NCI-H524 (cell line): ENCODE measurements around the gene SNX25.
"Not testable (repeated sequence)": the region's sequence is repeated elsewhere in the genome, so short reads cannot be mapped to it uniquely, and the experiment has no call there.

Experiments used
- DNase-seq, 2 experiments: peaks; one replicate each; lab custom pipeline; 2025; lab: John Stamatoyannopoulos, UW

Gene SNX25

DNA sequence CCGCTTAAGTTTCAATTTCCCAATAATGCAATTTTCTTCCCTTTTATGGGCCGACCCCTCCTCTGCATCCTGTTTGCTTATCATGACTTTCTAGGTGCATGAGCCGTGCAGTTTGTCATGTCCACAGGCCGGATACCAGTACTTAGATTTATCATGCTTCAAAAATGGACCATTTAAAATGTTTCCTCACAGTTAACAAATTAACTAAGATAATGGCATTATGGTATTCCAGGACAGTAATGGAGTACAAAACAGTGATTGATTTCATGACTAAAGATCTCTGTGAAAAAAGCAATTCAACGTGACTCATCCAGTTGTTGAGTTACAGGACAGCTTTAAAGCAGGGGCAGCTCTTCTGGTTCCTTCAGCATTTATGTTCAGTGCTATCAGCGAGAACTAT is 23.0 kb downstream of the SNX25 start:
- DNase-seq: no peak

- DNase-seq: no peak
Measured at GRCh38 chr4:185235119-185235842, 25.9 kb downstream of the SNX25 start.

DNA sequence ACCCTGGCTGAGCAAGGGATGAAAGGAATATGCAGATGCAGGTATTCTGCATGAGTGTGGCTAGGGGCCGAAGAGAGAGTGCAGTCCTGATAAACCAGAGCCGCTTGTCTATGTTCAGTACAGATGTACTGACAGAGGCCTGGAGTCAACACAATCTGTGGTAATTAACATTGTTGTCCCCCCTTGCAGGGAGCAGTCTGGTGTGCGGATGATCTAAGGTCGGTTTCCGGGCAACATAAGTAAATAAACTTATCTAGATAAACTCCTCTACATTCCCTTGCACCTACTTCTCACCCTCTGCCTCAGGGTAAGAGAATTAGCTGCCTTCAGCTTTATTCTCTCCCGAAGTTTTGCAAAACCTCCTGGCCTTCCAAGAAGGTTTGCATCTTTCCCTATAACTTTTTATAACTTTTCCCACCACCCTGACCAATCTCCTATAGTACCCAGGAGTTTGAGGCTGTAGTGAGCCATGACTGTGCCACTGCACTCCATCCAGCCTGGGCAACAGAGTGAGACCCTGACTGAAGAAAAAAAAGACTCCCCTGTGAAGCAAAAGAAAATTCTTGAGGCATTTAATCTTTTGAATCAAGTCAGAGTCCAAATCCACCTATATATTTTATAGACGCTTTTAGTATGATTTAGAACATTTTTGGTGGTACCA is 26.6 kb downstream of the SNX25 start:
- DNase-seq: no peak

DNA sequence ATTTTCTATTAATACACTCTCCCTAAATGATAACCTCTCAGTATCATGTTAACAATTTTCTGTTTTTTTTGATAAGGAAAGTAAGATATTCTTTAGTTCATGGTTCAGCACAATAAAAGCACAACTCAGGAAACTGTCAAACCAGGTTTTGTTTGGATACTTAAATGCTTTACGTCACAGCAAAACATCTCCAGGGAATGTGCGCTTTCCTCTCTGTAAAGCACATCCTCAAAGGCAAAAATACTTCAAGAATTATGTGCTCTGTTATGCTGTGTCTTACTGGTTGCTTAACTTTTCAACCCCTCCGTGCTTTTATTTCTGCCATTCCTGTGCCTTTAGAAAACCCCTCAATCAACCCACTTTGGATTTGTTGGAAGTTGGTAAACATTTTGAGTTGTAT is 27.8 kb downstream of the SNX25 start:
- no peak for DNase-seq

GRCh38 chr4:185238215-185238681 is 28.9 kb downstream of the SNX25 start:
- DNase-seq: no peak

GRCh38 chr4:185238750-185239149 is 29.4 kb downstream of the SNX25 start:
- no peak for DNase-seq

DNA sequence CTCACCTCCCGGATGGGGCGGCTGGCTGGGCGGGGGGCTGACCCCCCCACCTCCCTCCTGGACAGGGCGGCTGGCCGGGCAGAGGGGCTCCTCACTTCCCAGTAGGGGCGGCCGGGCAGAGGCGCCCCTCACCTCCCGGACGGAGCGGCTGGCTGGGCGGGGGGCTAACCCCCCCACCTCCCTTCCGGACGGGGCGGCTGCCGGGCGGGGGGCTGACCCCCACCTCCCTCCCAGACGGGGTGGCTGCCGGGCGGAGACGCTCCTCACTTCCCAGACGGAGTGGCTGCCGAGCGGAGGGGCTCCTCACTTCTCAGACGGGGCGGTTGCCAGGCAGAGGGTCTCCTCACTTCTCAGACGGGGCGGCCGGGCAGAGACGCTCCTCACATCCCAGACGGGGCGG is 31.1 kb downstream of the SNX25 start:
- DNase-seq: not testable (repeated sequence)

DNA sequence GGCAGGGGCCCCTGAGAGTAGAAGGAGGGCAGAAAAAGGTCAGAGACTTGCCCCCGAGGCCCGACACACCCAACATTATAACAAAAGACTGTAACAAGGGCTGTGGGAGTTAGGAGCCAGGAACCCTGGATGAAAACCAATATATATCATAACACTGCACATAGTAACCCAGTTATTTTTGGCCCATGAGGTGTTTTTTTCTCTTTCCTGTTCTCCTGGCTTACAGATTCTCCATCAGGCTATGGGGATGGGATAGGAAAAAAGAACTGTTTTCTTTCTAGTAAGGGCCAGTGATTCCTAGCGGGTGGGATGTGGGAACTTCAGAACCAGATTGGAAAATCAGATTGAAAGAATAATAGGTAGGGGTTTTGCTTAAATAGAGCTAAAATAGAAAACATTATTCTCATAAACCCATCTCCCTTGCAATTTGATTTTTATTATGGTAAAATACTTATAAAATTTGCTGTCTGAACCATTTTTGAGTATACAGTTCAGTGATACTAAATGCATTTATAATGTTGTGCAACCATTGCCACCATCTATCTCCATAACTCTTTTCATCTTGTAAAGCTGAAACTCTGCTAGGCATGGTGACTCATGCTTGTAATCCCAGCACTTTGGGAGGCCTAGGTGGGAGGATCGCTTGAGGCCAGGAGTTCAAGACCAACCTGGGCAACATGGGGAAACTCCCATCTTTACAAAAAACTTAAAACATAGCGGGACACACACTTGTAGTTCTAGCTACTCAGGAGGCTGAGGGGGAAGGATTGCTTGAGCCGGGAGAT is 33.5 kb downstream of the SNX25 start:
- DNase-seq: no peak

- no peak for DNase-seq
Measured at GRCh38 chr4:185243879-185244278, 34.5 kb downstream of the SNX25 start.

DNA sequence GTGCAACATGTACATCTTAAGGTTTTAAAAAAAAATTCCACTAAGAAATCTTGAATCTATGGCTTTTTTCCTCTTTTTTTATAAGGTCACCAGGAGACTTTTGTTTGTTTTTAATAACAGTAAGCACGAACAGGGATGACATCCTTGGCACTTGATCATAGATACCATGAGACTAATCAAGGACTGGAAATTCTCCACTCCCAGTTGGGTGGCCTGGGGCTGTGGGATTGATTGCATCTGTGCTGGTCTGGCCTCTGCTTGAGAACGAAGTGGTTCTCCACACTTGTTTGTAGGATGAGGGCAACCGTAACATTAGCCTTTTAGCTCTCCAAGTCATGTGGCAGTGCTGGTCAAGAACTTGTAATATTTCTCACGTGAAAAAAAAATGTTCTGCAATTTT is 35.4 kb downstream of the SNX25 start:
- DNase-seq: no peak

- DNase-seq: no peak
Measured at GRCh38 chr4:185246453-185246852, 37.1 kb downstream of the SNX25 start.

DNA sequence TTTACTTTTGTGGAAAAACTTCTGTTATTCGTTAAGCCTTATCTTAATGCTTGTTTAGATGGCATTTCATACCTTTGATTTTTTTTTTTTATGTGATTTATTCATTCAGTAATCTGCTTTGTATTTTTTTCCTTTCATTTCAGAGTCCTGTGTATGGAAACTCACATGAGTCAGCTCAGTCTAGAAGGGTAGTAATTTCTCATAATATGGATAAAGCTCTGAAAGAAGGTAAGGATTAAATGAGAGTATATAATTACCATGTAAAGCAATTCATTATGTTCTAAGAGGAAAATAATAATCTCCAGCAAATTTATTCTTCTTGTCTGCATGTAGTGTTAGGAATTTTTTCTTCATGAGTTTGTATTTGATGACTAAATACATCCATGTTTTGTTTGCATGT is 37.8 kb downstream of the SNX25 start:
- no peak for DNase-seq

DNA sequence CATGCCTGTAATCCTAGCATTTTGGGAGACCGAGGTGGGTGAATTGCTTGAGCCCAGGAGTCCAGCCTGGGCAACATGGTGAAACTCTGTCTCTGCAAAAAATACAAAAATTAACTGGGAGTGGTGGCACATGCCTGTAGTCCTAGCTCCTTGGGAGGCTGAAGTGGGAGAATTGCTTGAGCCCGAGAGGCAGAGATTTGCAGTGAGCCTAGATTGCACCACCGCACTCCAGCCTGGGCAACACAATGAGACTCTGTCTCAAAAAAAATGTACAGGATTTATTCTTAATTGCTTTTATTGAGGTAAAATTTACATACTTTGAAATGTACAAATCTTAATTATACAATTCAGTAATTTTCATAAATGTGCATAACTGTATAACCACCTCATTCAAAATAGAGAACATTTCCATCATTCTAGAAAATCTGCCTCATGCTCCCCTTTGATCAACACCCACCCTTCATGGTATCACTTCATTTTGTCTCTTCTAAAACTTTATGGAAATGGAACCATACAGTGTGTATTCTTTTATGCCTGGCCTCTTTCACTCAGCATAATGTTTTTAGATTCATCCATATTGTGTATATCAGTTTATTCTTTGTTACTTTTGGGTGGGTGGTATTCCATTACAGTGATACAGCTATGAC is 39.1 kb downstream of the SNX25 start:
- no peak for DNase-seq

- no peak for DNase-seq
Measured at GRCh38 chr4:185249105-185249504, 39.7 kb downstream of the SNX25 start.

- no peak for DNase-seq
Measured at GRCh38 chr4:185254434-185254833, 45.0 kb downstream of the SNX25 start.

GRCh38 chr4:185255868-185256267 is 46.5 kb downstream of the SNX25 start:
- DNase-seq: no peak

DNA sequence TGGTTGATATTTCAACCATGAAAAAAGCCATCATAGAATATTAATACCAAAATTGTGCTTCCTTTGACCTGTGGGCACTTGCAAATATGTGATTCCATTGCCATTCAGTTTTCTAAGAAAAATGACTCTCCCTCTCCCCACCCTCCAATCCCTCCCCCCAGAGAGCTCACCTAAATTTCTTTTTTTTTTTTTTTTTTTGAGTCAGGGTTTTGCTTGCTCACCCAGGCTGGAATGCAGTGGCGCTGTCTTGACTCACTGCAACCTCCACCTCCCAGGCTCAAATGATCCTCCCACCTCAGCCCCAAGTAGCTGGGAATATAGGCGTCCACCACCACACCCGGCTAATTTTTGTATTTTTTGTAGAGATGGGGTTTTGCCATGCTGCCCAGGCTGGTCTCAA is 47.0 kb downstream of the SNX25 start:
- no peak for DNase-seq

GRCh38 chr4:185257086-185257485 is 47.7 kb downstream of the SNX25 start:
- no peak for DNase-seq

DNA sequence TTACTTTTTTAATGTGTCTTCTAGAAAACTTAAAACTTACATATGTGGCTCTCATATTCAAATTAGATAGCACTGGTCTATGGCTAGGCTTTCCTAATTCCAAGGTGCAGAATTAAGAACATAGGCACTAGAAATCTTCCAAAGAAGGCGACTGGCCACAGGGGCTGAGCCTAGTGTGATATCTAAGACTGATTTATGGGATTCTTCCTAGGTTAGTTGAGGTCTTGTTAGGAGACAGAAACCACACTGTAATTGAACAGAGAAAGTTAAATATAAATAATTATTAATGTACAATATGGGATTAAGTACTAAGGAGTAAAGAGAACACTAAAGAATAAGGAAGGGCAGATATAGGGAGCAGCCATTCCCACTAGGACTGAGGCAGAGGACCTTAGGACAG is 48.3 kb downstream of the SNX25 start:
- DNase-seq: no peak

- peak; percentile 4 to 58 for DNase-seq
Measured at GRCh38 chr4:185258741-185259140, 49.3 kb downstream of the SNX25 start.

DNA sequence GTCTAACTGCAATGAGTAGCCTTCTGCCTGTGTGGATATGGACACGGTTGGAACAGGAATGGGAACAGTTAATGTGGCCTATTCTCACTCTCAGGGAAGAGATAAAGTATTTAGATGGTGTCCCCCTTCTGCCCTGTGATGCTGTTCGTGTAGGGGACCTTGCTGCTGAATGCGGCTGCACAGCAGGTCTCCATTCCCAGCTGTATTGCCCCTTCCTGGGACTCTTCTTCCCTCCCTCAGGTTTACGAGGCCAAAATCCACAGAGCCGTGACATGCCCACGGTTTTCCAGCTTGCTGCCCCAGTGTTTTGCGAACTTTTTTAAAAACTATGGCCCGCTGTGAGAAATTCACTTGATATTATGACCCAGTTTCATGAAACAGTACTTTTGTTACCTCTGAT is 50.3 kb downstream of the SNX25 start:
- no peak for DNase-seq

DNA sequence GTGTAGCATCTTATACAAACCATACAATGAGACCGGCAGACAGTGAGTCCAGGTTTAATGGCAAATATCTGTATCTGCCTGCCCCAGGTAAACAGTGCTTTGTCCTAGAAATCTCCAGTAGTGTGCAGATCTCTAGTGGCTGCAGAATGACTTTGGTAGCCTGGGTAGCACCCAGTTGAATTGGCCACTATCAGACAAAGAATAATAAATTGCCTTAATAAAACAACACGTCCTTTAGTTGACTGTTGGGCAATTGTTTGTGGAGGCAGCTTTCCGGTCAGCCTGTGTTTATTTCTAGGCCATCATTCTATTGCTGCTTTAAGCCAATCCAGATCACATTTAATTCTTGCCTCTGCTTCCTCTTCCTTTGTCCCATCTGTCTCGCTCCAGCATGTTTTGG is 52.5 kb downstream of the SNX25 start:
- no peak for DNase-seq
